Smooth muscle cell (in vitro differentiated cells): ENCODE data around the gene CFAP73. TPM values are rescaled to one million over a fixed set of nuclear protein-coding genes. Genes with fewer than 3 reads are reported as not detected.

Source experiments
- DNase-seq: peaks from one replicate; lab custom pipeline; 2025; ENCODE audit not compliant: unreplicated experiment; lab: John Stamatoyannopoulos, UW
- H2AFZ ChIP-seq: fragments of 200-600 bp; sonication (generic); 2 replicates; pipeline ENCODE4 v1.6.0; 2016; ENCODE audit warnings: antibody characterized with exemption, low read depth, mild to moderate bottlenecking
- H3F3A ChIP-seq: fragments of 200-600 bp; sonication (generic); 2 replicates; pipeline ENCODE4 v1.6.0; 2017; ENCODE audit warnings: antibody characterized with exemption, low read depth
- H3K27ac ChIP-seq: fragments of 200-600 bp; sonication (generic); 2 replicates; pipeline ENCODE4 v1.5.1; 2016; ENCODE audit warnings: low read depth, mild to moderate bottlenecking
- H3K27me3 ChIP-seq: fragments of 200-600 bp; sonication (generic); 2 replicates; pipeline ENCODE4 v1.6.1; 2016; ENCODE audit warnings: low read depth, mild to moderate bottlenecking
- H3K36me3 ChIP-seq: fragments of 200-600 bp; sonication (generic); 2 replicates; pipeline ENCODE4 v1.5.1; 2016; ENCODE audit warnings: low read depth
- H3K4me1 ChIP-seq: fragments of 200-600 bp; sonication (generic); 2 replicates; pipeline ENCODE4 v1.5.1; 2016; ENCODE audit warnings: low read depth
- H3K4me2 ChIP-seq: fragments of 200-600 bp; sonication (generic); 2 replicates; pipeline ENCODE4 v1.6.0; 2016; ENCODE audit warnings: mild to moderate bottlenecking
- H3K4me3 ChIP-seq: fragments of 200-600 bp; sonication (generic); 2 replicates; pipeline ENCODE4 v1.5.1; 2016; ENCODE audit warnings: mild to moderate bottlenecking
- H3K79me2 ChIP-seq: fragments of 200-600 bp; sonication (generic); 2 replicates; pipeline ENCODE4 v1.6.0; 2016; ENCODE audit warnings: low read depth, mild to moderate bottlenecking
- H3K9ac ChIP-seq: fragments of 200-600 bp; sonication (generic); 2 replicates; pipeline ENCODE4 v1.6.0; 2016; ENCODE audit warnings: low read depth
- H3K9me3 ChIP-seq: fragments of 200-600 bp; sonication (generic); replicated peaks from 2 replicates; pipeline ENCODE4 v1.5.1; 2016; ENCODE audit warnings: low read depth
- H4K20me1 ChIP-seq: fragments of 200-600 bp; sonication (generic); 2 replicates; pipeline ENCODE4 v1.6.0; 2016; ENCODE audit warnings: low read depth
- CTCF ChIP-seq: fragments of 200-600 bp; sonication (generic); IDR thresholded peaks from 2 replicates; pipeline ENCODE4 v1.5.1; 2017; ENCODE audit warnings: borderline replicate concordance, mild to moderate bottlenecking, antibody characterized with exemption; ENCODE audit not compliant: insufficient read depth, poor library complexity, severe bottlenecking
- WGBS: methylation state at CpG from one replicate; pipeline ENCODE4 v1.1.7; 2016; ENCODE audit warnings: low lambda C conversion rate; 5-methylcytosine and 5-hydroxymethylcytosine counted together
- polyA plus RNA-seq: library from polyadenylated mRNA; unstranded; fragments of >200 nt; fragmentation: Nextera tagmentation; extraction: Ambion mirVana; gene quantifications from 2 replicates; pipeline ENCODE4 v1.2.1, GENCODE V29; 2016
- total RNA-seq: library from RNA; depleted of rRNA; stranded (reverse); fragments of >200 nt; gene quantifications from 2 replicates; pipeline ENCODE4 v1.2.3, GENCODE V29; 2014

CFAP73 gene
- total and polyA plus RNA-seq, 2 experiments from 2014 or later = not detected

- WGBS = 68% methylated on average over 22 of the region's 26 CpGs
- Histone ChIP-seq H4K20me1 (peaks cover 10% of the 10 kb centered on the region), H3K79me2 (no peaks in the 10 kb centered on the region), H2AFZ (no peak overlapping the region), H3K27ac (no peak overlapping the region), H3K9ac (no peak overlapping the region), H3K9me3 (no peaks in the 10 kb centered on the region), H3K4me3 (no peak overlapping the region), H3K27me3 (peaks cover 2% of the 10 kb centered on the region), H3F3A (no peaks in the 10 kb centered on the region), H3K4me2 (no peak overlapping the region), H3K4me1 (peaks cover 9% of the 10 kb centered on the region), H3K36me3 (no peaks in the 10 kb centered on the region)
- DNase-seq = no peak
- TF ChIP-seq CTCF = no peak
These were observed 12.0 kb downstream of the CFAP73 start for GRCh38 chr12:113161415-113162016.

GRCh38 chr12:113162102-113163029, 12.8 kb downstream of the CFAP73 start:
- Histone ChIP-seq H3K79me2 (no peaks in the 10 kb centered on the region), H4K20me1 (peaks cover 10% of the 10 kb centered on the region), H3K9me3 (no peaks in the 10 kb centered on the region), H3K27me3 (no peaks in the 10 kb centered on the region), H2AFZ (no peak overlapping the region), H3F3A (no peaks in the 10 kb centered on the region), H3K4me1 (peaks cover 9% of the 10 kb centered on the region), H3K9ac (no peak overlapping the region), H3K4me3 (no peak overlapping the region), H3K27ac (no peak overlapping the region), H3K36me3 (no peaks in the 10 kb centered on the region), H3K4me2 (no peak overlapping the region)
- DNase-seq = peak; percentile 16
- no peak for TF ChIP-seq CTCF
- WGBS = 77% methylated on average over 19 of the region's 25 CpGs

- TF ChIP-seq CTCF = no peak
- H3K79me2 ChIP-seq = no peaks in the 10 kb centered on the region
- no peak overlapping the region for H3K4me2 ChIP-seq
- no peak overlapping the region for H3K4me3 ChIP-seq
- no peak overlapping the region for H3K27ac ChIP-seq
- no peaks in the 10 kb centered on the region for H3K9me3 ChIP-seq
- no peaks in the 10 kb centered on the region for H3K36me3 ChIP-seq
- WGBS = 97% methylated on average over 12 of the region's 12 CpGs
- H3F3A ChIP-seq = no peaks in the 10 kb centered on the region
- H2AFZ ChIP-seq = no peak overlapping the region
- H3K4me1 ChIP-seq = peaks cover 9% of the 10 kb centered on the region
- H3K9ac ChIP-seq = no peak overlapping the region
- no peaks in the 10 kb centered on the region for H3K27me3 ChIP-seq
- H4K20me1 ChIP-seq = peaks cover 10% of the 10 kb centered on the region
- no peak for DNase-seq
These were observed 13.5 kb downstream of the CFAP73 start for GRCh38 chr12:113163030-113163360.

GRCh38 chr12:113164014-113164413, 14.5 kb downstream of the CFAP73 start:
- WGBS = 100% methylated on average over 13 of the region's 13 CpGs
- no peak overlapping the region for H3K9ac ChIP-seq
- no peak overlapping the region for H3K4me3 ChIP-seq
- no peaks in the 10 kb centered on the region for H3K27me3 ChIP-seq
- H3K4me2 ChIP-seq = no peak overlapping the region
- no peak for DNase-seq
- no peak for TF ChIP-seq CTCF
- no peaks in the 10 kb centered on the region for H3K9me3 ChIP-seq
- no peak overlapping the region for H3K27ac ChIP-seq
- H2AFZ ChIP-seq = no peak overlapping the region
- peaks cover 10% of the 10 kb centered on the region for H4K20me1 ChIP-seq
- H3F3A ChIP-seq = no peaks in the 10 kb centered on the region
- H3K79me2 ChIP-seq = no peaks in the 10 kb centered on the region
- H3K4me1 ChIP-seq = peaks cover 9% of the 10 kb centered on the region
- H3K36me3 ChIP-seq = no peaks in the 10 kb centered on the region
